Measurements from ENCODE around the gene TOR1AIP1.

DNA sequence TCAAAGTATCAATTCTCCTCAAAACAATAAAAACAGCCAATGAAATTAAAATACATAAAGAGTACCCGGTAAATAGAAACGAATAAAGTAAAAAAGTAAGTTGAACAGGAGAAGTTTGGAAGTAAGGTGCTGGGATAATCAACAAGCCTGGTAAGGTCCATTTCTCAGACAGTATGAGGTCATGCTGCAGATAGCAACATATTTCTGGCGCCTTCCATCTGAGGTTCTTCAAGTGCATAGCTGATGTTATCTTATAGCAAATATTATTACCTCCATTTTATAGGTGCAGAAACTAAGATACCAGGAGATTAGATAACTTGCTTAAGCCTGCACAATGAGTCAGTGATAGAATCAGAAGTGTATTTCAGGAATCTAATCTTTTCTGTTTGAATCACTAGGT, 48.8 kb downstream of the TOR1AIP1 start:
- no peak for TF ChIP-seq POLR2A (IDR thresholded peaks at IDR 0.05; ENCODE audit: low read depth, low read length)
- TF ChIP-seq TAF1 (IDR thresholded peaks at IDR 0.05; ENCODE audit: low read depth, low read length), result no peak
- no peak for TF ChIP-seq POLR2AphosphoS5 (IDR thresholded peaks at IDR 0.05; ENCODE audit: low read depth, low read length)
